ENCODE data around the gene SF3B4.
"Not testable (repeated sequence)": the region's sequence is repeated elsewhere in the genome, so short reads cannot be mapped to it uniquely, and the experiment has no call there.

The SF3B4 gene

DNA sequence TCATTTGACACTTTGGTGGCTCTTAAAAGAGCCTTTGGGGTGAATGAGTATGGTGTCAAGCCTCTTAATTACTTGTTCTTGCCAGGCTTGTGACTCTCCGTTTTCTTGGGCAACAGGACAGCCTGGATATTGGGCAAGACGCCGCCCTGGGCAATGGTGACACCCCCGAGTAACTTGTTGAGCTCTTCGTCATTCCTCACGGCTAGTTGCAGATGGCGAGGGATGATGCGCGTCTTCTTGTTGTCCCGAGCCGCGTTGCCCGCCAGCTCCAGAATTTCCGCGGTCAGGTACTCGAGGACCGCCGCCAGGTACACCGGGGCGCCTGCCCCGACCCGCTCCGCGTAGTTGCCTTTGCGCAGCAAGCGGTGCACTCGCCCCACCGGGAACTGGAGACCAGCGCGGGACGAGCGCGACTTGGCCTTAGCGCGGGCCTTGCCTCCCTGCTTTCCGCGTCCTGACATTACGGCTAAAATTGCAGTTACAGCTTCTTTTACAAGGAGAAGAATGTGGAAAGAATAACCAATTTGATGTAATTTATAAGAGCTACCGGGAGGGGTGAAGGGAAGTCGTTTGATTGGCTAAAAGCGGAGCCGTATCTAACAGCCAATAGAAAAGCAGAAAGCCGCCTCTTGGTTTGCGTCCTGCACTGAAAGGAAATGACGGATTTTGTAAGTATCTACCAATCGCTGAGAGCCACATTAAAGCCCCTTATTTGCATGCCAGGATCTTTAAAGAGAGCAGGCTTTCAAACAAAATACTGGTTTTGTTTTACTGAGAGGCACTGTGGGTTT lies 40.0 kb downstream of the SF3B4 start:
- DNase-seq = peak; percentile 84

DNA sequence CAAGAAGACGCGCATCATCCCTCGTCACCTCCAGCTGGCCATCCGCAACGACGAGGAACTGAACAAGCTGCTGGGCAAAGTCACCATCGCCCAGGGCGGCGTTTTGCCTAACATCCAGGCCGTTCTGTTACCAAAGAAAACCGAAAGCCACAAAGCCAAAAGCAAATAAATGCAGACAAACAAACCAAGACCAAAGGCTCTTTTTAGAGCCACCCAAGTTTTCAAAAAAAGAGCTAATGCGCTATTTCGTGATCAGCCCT lies 40.5 kb downstream of the SF3B4 start:
- DNase-seq = not testable (repeated sequence)

DNA sequence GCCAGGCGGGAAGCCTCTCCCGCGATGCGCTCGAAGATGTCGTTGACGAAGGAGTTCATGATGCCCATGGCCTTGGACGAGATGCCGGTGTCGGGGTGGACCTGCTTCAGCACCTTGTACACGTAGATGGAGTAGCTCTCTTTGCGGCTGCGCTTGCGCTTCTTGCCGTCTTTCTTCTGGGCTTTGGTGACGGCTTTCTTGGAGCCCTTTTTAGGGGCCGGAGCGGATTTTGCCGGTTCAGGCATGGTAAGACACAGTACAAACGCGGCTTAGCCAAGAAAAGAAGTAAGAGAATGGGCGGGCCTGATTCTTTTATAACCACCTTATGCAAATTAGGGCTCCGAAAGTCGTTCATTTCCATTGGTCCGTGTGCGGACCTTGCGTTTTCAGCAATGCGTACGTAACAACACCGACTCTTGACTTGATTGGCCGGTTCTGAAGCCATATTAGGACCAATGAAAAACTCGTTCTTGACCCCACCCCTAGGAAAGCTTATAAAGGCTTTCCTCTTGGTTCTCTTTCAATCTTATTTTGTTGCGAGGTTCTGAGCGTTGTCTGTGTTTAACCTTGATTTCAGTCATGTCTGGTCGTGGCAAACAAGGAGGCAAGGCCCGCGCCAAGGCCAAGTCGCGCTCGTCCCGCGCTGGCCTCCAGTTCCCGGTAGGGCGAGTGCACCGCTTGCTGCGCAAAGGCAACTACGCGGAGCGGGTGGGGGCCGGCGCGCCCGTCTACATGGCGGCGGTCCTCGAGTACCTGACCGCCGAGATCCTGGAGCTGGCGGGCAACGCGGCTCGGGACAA lies 41.0 kb downstream of the SF3B4 start:
- peak; percentile 87 for DNase-seq

DNA sequence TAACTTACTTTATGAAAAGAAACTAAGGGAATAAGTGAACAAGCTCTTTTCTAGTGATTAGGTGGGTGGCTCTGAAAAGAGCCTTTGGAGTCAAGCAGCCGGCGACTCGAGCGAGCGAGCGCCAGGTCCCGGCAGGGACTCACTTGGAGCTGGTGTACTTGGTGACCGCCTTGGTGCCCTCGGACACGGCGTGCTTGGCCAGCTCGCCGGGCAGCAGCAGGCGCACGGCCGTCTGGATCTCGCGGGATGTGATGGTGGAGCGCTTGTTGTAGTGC lies 41.5 kb downstream of the SF3B4 start:
- DNase-seq = not testable (repeated sequence)

DNA sequence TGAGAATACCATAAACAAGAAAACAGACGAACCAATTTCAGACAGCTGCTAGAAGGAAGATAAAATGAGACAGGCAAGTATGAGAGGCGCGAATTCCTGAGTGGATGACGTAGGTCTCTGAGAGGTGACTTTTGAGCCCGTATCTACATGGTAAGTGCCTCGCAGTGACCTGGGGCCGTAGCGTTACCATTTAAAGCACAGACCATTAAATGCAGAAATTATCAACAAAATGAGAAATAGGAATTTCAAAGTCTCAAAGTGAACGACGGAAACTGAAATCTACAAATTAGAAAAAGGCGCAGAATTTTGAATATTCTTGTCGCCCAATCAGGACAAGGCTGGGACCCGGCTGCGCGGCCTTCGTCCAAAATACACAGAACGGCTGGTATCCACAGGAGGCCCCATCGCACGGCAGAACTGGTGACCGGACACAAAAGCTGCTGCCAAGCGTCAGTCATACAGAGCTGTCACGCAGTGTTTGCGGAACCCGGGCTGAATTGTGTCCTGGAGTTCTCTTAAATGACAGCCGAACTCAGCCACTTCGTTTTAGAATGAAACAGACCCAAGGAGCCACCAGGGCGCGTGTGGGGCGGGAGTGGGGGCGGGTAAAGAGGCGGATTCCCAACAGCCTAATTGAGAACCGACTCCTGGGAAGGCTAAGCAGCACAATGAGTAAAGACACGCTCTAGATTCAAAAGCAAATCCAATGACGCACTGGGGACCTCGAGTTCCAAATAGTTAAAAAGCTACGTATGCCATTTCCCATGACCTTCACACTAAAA lies 42.1 kb downstream of the SF3B4 start:
- peak; percentile 86 for DNase-seq

DNA sequence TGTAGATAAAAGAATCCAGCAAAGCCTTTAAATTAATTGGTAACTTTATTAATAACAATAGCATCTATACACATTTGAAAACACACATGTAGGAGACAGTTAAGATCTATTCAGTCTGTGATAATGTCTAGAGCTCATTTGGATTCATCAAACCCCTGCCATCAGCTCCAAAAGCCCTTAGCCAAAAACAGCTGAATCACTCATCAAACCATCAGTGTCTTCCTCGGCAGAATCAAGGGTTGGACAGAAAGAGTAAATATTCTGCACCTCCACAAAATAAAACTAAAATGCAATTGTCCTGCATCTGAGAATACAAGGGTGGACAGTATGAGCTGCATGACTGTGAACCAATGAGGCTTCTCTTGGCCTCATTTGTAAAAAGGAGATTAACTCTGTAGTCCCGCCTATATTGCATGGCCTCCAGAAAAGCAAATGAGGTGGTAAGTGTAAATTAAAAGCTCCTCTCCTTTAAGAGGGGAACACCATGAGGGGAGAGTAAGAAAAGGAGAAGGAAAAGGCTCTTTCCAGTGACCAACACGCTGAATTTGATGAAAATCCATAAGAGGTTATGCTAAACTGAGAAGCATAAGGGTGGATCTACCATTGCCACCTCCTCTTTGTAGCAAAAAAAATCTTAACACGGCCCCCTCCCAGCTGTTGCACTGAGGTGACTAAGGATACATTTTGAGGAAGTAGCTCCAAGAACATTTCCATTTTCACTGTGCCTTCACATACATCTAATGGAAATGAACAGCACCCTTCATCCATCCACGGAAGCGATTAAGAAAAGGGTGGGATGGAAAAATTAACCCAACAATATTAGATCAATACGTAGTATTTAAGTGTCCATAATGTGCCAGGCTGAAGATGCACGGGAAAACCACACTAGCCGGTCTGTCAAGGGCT lies 42.9 kb downstream of the SF3B4 start:
- DNase-seq = peak; percentile 54

DNA sequence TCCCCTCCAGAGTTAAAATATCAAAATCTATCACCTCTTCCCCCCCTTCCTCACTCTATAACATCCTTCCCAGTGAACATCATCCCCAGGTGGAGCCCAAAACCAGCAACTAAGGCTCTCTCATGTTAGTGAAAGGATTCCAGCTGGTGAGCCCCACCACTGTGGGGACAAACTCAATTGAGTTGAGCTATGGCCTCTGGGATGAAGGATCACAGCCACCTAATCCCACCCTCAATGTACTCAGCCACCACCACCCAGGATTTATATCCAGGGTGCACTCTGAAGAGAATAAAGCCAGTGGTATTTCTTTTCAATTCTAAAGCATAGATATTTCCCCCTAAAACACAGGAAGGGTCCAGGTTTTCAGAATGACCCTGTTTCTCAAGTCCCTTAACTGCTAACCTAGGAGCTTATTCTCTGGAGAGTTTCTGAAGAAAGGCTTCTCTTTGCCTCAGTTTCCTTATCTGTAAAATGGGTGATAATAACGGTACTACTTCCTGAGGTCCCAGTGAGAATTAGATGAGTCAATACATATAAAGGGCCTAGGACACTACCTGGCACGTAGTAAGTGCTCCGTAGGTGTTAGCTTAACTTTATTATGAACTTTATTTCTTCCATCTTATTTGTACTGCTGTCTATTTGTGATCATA lies 43.9 kb downstream of the SF3B4 start:
- no peak for DNase-seq

DNA sequence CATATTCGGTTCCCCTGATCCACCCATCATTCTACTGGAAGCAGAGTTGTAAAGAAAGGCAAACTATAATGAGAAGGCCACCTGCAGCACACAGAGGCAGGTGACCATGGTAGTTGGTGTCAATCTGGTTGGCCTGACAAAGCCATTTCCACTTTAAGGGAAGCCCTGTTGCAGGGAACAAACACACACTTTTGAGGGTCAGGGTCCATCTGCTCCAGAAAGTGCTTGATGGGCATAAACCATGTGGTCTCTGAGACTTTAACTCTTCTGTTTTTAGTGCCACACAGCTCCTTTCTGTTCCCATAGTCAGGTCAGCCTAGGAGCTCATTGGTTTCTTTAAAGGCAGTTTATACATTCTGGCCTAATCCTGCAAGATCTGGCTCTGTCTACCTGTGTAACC lies 45.7 kb downstream of the SF3B4 start:
- DNase-seq = no peak

DNA sequence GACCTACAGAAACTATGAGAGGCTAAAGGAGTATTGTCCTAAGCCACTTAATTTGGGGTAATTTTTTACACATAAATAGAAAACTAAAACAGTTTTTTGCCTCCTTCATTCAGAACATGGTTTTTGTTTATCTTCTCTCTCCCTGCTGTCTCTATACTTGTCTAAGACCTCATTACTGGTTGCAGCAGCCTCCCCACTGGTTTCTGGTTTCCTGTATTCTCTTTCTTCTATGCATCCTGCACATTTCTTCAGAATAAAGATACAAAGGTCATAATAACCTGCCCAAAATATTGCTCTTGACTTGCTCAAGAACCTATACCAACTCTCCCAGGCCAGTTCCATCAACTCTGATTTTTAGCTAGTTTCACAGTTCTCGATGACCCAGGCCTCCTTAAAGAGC lies 48.0 kb downstream of the SF3B4 start:
- no peak for DNase-seq

DNA sequence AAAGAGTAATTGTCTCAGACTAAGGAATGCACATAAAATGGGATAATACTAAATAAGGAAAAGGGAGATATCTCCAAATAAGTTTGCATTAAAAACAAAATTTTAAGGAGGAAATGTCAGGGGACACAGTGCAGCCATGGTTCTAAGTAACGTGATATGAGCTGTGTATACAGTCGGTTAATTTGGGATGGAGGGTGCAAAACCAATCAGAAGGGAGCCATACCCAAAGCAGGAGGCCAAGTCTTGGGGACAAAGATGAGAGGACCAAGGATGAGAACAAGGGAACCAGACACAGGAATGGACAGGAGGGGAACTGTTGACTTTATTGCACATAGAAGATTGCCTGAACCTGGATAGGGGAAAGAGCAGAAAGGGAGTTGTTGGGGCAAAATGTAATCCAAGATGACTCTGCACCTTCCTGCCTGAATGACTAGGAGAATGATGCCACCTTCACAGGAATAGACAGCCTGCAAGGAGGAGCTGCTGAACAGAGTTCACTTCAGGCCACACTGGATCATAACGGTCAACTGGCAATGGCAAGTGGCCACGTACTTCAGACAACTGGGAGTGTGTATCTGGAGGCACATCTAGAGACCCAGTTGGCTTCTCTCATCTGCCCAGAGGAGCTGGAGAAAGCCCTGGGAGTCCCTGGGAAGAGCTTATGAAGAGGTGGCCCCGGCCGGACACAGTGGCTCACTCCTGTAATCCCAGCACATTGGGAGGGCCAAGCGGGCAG lies 50.2 kb downstream of the SF3B4 start:
- DNase-seq = no peak

Data from activated CD4-positive, alpha-beta T cell treated with anti-CD3 and anti-CD28 coated beads for 48 hours (primary cell).